ENCODE measurements around the gene TPRX1.

DNA sequence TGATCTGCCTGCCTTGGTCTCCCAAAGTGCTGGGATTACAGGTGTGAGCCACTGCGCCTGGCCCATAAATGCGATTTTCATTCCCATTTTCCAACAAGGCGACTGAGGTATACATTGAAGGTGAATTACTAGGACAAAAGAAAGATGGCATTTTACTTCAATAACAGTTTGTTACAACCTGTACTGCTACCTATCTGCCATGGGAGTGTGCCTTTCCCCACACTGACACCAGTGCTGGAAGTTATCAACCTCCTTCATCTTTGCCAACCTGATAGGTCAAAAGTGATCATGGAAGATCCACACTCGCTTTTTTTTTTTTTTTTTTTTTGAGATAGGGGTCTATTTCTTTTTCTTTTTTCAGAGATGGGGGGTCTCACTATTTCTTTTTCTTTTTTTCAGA is 28.4 kb upstream of the TPRX1 start:
- no peak for TF ChIP-seq EZH2 (IDR thresholded peaks at IDR 0.05; ENCODE audit: borderline replicate concordance, low read depth, low read length, severe bottlenecking)
- TF ChIP-seq CTCF (IDR thresholded peaks at IDR 0.05; ENCODE audit: extremely low read depth in 1 of 2, insufficient read depth in 1 of 2, low read depth in 1 of 2, low read length in 2 of 2) = no peak
- TF ChIP-seq JUN (IDR thresholded peaks at IDR 0.05; ENCODE audit: borderline replicate concordance, insufficient read depth, insufficient read length, low read depth) = no peak
- TF ChIP-seq POLR2A (IDR thresholded peaks at IDR 0.05; ENCODE audit: low read depth, low read length) = no peak

All from endothelial cell of umbilical vein (primary cell).